GM21528 (cell line): ENCODE measurements around the gene GNPTAB.
"Not testable (repeated sequence)": the region's sequence is repeated elsewhere in the genome, so short reads cannot be mapped to it uniquely, and the experiment has no call there.

Experiments
- ATAC-seq: cut with Tn5 transposase; IDR thresholded peaks from one replicate; pipeline ENCODE4 v1.9.1; 2021; ENCODE audit warnings: mild to moderate bottlenecking, moderate library complexity; ENCODE audit not compliant: unreplicated experiment, low FRiP score

GNPTAB gene

DNA sequence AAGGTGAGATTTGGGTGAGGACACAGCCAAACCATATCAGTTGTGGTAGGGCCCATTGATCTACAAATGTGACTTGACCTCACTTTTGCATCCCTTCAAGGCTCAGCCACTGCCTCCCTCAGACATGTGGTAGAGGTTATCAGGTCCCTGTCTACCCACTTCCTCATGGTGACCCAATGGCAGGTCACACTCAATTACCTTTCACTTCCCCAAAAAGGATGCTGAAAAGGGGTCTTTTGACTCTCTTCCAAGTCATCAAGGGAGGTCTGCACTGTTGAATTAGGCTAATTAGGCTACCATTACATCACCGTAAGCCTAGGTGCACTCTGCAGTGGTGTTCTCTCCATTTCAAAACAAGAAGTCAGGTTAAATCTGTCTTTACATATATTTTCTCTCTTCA lies 24.0 kb upstream of the GNPTAB start:
- peak; percentile 42 for ATAC-seq

DNA sequence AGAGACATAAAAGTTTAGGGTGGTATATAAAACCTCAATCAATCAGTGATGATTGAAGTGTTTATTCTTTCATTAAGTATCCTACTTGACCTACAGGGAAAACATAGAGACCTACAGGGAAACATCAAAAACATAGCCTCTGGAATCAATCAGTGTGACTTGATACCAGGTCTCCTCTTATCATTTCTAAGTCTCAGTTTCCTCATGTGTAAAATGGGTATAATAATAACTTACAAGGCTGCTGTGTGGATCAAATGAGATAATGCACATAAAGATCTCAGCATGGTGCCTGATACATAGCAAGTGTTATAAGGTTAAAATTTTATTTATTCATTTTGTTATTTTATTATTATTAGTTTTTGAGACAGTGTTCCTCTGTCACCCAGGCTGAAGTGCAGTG lies 22.2 kb upstream of the GNPTAB start:
- ATAC-seq, result no peak

DNA sequence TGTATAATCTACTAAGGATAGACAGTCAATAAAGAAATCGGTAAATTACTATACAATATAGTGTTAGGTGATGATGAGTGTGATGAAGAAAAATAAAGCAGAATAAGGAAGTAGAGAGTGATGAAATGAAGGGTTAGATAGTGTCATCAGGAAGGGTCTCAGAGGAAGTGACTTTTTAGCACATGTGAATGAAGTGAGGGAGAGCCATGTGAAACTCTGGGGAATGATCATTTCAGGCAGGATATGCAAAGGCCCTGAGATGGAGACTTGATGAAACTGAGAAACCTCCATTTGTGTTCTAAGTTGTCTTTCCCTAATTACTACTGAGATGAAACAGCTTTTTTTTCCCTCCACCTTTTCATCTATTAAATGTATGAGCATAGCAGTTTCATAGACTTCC lies 19.4 kb upstream of the GNPTAB start:
- ATAC-seq, result no peak

DNA sequence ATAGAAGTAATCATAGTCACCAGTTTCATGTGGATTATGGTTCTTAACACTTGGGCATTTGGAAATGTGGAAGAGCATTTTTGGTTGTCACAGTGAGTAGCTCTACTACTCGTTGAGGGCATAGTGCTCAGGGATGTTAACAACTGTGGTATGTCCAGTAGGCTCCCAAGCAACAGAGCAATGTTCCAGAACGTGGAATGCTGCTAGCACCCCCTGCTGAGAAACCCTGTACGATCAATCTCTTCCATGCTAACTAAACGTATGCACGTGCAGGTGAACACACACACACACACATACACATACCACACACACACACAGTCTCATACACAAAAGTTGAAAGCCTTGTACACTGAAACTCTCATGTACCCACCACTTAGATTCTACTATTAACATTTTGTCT lies 16.6 kb upstream of the GNPTAB start:
- no peak for ATAC-seq

DNA sequence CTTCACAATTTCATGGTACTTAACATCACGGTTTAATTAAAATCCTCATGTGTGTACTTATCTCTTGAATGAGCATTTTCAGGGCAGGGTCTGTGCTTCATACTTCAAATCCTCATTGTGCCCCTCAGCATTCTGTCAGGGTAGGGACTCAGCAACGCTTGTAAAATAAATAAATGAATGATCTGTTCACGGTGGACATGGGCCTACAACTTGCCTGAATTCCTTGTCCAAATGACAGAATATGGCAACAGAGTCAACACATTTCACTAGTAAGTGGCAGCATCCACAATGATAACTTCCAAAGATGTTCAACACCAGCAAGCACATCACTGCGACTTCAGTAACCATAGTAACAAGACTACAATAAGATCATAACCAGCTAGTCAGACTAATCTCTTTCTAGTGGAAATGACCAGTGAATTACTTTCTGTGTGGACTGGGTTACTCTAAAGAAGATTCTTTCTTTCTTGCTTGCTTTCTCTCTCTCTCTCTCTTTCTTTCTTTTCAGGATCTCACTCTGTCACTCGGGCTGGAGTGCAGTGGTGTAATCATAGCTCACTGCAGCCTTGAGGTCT lies 14.5 kb upstream of the GNPTAB start:
- no peak for ATAC-seq

DNA sequence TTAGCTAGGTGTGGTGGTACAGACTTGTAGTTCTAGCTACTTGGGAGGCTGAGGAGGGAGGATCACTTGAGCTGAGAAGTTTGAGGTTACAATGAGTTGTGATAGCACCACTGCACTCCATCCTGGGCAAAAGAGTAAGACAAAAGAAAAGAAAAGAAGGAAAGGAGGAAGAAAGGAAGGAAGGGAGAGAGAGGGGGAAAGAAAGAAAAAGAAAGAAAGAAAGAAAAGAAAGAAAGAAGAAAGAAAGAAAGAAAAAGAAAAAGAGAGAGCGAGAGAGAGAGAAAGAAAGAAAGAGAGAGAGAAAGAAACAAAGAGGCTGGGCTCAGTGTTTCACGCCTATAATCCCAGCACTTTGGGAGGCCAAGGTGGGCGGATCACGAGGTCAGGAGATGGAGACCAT lies 10.3 kb upstream of the GNPTAB start:
- no peak for ATAC-seq

DNA sequence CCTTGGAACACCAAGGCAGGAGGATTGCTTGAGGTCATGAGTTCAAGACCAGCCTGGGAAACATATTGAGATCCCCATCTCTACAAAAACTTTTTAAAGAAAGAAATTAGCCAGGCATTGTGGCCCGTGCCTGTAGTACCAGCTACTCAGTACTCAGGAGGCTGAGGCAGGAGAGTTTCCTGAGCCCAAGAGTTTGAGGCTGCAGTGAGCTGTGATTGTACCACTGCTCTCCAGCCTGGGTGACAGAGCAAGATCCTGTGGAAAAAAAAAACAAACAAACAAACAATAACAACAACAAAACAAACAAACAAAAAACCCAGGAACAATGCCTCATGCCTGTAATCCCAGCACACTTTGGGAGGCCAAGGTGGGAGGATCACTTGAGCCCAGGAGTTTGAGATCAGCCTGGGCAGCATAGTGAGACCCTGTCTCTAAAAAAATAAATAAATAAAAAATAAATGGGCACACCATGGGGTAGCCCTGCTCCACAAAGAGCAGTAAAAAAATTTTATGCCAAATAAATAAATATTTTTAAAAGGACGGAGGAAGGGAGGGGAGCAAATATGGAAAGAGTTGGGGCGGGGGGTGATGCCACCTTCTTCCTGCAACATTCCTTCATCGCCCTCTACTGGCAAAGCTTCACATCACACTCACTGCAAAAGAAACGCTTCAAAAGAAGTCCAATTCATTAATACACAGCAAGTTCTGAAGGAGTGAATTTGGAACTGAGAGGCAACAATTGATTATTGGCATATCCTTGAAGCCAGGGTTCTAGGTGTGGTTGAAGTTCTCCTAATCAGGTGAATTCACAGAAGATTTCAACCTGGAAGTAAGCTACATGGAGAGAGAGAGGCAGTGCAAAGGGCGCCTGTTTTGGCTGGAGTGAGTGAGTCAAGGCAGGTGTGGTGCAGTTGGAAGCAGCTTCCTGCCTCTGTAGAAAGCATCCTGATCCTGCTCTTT lies 8.8 kb upstream of the GNPTAB start:
- ATAC-seq, result no peak

DNA sequence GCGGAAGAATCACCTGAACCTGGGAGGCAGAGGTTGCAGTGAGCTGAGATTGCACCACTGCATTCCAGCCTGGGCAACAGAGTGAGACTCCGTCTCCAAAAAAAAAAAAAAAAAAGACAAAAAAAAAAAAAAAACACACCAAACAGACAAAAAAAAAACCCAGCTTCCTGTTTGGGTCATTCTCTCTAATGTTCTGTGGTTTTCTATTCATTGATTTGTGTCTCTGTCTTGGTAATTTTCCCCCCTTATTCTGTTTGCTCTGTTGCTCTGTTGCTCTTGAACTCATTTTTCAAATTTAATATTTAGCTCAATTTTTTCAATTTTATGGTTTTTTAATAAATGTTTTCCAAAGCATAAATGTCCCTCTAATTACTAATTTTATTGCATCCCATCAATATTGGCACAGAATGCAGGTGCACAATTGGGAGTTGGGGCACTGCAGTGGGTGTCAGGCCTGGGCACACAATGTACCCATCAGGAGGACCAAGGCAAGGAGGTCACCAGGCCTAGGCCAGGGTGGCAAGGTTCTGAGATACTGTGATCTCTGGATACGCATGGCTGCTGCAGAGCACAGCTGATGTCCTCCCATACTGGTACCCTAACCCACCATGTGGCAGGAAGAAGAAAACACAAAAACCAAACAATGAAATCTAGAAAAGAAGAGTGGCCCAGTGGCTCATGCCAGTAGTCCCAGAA lies 8.0 kb upstream of the GNPTAB start:
- peak; percentile 64 for ATAC-seq

DNA sequence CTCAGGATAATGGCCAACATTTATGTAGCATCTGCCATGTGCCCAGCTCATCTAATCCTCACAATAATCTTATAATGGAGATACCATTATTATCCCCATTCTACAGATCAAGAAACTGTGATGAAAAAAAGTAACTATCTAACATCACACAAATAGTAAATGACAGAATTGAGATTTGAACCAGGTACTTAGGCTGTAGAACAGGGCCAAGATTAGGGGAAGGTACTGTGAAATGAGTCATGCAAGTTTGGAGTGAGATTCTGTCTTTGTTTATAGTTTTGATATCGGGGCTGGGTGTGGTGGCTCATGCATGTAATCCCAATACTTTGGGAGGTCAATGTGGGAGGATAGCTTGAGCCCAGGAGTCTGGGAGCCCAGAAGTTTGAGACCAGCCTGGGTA lies 1.3 kb upstream of the GNPTAB start:
- ATAC-seq, result no peak

DNA sequence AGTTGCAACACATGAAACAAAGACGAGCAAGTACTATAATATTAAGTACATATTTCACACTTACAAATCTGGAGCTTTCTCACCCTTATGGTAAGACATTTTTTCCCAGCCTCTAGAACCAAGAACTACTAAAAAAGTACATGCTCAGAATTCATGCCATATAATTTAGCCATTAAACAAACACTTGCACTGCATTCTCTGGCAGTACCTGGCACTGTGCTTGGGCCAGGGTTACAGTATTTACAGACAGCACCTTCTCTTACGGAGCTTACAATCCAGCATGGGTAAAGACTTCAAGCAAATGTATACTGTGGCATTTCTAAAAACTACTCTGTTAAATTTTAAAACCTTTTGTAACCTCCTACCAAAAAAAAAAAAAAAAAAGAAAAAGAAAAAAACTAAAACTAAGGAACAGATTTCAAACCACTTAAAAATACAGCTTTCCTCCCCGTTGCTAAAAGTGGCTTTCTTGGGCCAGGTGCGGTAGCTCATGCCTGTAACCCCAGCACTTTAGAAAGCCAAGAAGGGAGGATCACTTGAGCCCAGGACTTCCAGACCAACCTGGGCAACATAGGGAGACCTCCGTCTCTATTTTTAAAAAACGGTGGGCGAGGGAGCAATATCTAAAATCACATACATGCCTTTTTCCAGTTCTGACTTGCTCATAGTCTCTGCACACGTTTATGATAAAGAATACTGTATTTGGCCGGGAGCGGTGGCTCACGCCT lies 956 bp downstream of the GNPTAB start:
- ATAC-seq, result no peak

DNA sequence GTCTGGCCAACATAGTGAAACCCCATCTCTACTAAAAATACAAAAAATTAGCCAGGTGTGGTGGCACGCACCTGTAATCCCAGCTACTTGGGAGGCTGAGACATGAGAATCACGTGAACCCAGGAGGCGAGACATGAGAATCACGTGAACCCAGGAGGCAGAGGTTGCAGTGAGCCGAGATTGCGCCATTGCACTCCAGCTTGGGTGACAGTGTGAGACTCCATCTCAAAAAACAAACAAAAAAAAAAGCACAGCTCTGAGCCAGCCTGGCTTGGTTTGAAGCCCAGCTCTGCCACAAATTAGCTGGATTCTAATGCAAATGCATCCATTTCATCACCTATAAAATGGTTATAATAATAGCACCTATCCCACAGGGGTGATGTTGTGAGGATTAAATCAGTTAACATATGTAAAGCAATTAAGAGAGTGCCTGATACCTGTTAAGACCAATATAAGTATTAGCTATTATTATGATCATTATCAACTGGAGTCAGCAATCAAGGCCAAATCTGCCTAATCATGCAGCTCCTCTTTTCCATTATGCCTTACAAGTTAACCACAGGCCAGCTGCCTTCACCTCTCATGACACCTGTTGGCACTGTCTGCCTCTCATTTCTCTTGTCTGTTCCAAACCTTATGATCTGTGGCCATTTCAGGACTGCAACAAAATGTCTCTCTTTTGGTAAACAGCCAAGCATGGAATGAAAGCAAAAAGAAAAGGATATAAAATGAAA lies 2.1 kb downstream of the GNPTAB start:
- no peak for ATAC-seq

DNA sequence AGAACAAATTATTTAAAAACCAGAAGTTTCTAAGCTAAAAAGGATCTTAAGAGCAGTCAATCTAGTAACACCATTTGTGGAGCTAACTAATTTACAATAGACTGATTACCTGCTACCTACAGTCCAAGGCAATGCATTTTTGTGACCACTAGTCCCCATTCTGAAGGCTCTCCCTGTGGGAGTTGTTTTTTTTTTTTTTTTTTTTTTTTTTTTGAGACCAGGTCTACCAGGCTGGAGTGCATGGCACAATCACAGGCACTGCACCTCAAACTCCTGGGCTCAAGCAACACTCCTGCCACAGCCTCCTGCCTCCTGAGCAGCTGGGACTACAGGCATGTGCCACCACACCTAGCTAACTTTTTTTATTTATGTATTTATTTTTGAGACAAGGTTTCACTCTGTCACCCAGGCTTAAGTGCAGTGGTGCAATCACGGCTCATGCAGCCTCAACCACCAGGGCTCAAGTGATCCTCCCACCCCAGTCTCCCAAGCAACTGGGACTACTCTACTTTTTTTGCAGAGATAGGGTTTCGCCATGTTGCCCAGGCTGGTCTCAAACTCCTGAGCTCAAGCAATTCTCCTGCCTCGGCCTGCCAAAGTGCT lies 3.9 kb downstream of the GNPTAB start:
- ATAC-seq, result no peak

DNA sequence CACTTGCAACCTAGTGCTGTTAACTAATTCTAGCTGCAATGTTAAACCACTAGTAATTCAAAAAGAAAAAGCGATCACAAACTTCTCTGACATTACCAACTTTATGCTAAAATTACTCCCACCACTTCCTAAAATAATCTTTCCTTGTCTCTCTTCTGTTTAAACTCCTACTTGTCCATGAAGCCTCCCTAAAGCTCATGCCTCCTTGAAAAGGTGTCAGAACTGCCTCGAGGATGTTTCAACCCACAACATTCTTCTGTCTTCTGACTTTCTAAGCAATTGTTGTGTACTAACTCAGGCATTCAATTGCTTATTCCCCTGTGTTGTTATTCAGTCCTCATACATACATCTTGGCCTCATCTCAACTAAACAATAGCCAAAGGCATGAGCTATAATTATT lies 5.9 kb downstream of the GNPTAB start:
- ATAC-seq, result no peak

DNA sequence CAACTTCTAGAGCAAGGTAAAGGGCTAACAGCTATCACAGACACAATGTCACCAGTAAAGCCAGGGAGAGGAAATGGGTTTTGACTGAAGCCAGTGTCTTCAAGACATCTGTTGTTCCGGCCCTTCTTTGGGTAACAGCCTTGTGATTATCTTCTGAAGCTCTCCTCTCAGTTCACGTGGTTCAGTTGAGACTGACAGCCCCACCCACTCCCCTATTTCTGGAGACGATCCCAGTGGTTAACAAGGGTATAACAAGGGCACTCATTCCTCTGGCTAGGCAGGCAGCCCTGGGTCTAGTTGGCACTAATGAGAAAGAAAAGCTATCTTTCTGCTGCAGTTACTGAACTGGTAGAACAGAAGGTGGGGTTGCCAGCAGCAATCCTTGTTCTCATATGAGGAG lies 6.9 kb downstream of the GNPTAB start:
- peak; percentile 78 for ATAC-seq

DNA sequence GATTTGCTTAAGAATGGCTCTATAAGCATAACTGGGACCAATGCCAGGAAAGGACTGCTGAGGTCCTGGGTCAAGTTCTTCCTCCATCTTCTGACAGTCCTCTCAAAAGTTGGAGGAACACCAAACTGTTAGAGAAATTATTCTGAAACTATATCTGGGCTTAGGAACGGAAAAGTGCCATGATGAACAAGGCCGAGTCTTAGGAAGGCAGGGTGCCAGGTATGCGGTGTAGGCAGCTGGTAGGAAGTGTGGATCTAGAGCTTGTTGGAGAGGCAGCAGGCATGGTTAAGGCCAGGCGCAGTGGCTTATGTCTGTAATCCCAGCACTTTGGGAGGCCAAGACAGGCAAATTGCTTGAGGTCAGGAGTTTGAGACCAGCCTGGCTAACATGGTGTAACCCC lies 7.7 kb downstream of the GNPTAB start:
- no peak for ATAC-seq

DNA sequence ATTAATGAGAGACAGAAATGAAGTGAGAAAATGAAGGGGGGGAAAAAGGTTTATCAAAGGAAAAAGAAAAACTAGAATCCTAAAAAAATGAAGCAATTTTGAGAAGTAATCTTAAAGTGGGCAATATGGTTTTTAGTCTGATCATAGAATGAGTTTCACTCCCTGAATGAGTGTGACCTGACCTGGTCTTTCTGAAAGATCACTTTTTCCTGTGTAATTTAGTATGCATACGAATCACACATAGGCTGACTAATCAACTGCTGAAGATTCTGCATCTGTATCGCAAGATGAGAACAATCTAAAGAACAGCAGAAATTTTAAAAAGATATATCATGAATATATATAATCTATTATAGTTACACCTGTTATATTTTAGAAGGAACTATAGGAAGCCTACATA lies 11.3 kb downstream of the GNPTAB start:
- no peak for ATAC-seq

DNA sequence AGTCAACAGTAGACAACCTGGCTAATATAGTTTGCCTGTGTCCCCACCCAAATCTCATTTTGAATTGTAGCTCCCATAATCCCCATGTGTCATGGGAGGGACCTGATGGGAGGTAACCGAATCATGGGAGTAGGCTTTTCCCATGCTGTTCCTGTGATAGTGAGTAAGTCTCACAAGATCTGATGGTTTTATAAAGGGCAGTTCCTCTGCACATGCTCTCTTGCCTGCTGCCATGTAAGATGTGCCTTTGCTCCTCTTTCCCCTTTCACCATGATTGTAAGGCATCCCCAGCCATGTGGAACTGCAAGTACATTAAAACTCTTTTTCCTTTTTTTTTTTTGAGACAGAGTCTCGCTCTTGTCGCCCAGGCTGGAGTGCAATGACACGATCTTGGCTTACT lies 12.1 kb downstream of the GNPTAB start:
- not testable (repeated sequence) for ATAC-seq

DNA sequence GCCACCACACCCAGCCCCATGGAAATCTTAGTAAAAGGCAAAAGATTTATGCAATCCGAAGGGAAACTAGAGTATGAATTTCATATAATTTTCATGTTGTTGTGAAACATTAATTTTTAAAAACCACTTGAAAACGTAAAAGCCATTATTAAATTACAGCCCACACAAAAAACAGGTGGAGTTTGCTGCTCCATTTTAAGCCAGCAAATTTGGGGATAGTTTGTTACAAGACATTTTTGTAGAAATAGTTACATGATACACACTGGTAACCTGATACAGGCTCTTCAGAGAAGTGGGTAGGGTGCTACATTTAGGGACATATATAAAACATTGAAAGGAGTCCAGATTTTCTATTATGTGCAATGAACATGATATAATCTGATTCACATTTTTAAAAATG lies 17.6 kb downstream of the GNPTAB start:
- ATAC-seq, result no peak

DNA sequence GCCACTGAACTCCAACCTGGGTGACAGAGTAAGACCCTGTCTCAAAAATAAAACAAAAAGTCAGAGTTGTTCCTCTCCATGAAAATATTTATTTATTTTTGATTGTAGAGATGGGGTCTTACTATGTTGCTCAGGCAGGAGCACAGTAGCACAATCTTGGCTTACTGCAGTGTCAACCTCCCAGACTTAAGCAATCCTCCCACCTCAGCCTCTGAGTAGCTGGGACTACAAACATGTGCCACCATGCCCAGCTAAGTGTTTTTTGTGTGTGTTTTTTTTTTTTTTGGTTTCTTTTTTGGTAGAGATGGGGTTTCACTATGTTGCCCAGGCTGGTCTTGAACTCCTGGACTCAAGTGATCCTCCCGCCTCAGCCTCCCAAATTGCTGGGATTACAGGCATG lies 18.0 kb downstream of the GNPTAB start:
- not testable (repeated sequence) for ATAC-seq

DNA sequence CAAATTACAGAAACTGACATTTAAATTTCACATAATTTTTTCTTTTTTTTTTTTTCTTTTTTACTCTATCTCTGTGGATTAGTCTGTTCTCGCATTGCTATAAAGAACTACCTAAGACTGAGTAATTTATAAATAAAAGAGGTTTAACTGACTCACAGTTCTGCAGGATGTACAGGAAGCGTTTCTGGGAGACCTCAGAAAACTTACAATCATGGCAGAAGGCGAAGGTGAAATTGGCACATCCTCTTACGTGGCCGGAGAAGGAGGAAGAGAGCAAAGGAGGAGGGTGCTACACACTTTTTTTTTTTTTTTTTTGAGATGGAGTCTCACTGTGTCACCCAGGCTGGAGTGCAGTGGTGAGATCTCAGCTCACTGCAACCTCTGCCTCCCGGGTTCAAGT lies 19.4 kb downstream of the GNPTAB start:
- not testable (repeated sequence) for ATAC-seq
